ENCODE results near the gene VSTM2B.

VSTM2B gene

GRCh38 chr19:29598496-29598895, 72.7 kb downstream of the VSTM2B start:
- no peak for DNase-seq

GRCh38 chr19:29603308-29603707, 77.5 kb downstream of the VSTM2B start:
- no peak for DNase-seq

GRCh38 chr19:29605653-29606419, 80.0 kb downstream of the VSTM2B start, which contains the start of gene POP4:
POP4 (plus strand) TSS chr19:29606283; CDS start chr19:29606319, 36 bp downstream.
- peak; percentile 99 for DNase-seq

- no peak for DNase-seq
Observed at GRCh38 chr19:29606420-29606747, 80.6 kb downstream of the VSTM2B start.

- DNase-seq, result no peak
Observed at GRCh38 chr19:29609636-29610035, 83.8 kb downstream of the VSTM2B start.

GRCh38 chr19:29610213-29610573, 84.4 kb downstream of the VSTM2B start:
- DNase-seq, result no peak

GRCh38 chr19:29610574-29611271, 84.9 kb downstream of the VSTM2B start:
- DNase-seq, result peak; percentile 79 to 88 (median 87)

GRCh38 chr19:29612121-29612520, 86.3 kb downstream of the VSTM2B start:
- no peak for DNase-seq

GRCh38 chr19:29612801-29613595, 87.2 kb downstream of the VSTM2B start:
- no peak for DNase-seq

- no peak for DNase-seq
Observed at GRCh38 chr19:29614046-29614445, 88.3 kb downstream of the VSTM2B start.
